C4-2B (cell line): ENCODE data around the gene TEX261.

Source experiments
- CTCF ChIP-seq: fragments of 450-650 bp; conservative IDR thresholded peaks from 2 replicates; pipeline ENCODE4 v1.5.1; 2017; ENCODE audit warnings: mild to moderate bottlenecking
- ZFX ChIP-seq: fragments of 450-650 bp; IDR thresholded peaks from 2 replicates; pipeline ENCODE4 v1.6.1; 2017

- TF ChIP-seq CTCF = no peak
- TF ChIP-seq ZFX = no peak
These were observed 38.5 kb downstream of the TEX261 start for GRCh38 chr2:70956141-70956540.
